Measurements from ENCODE around the gene RPL7A. TPM values are rescaled to one million over a fixed set of nuclear protein-coding genes. Genes with fewer than 3 reads are reported as not detected.
"Not testable (repeated sequence)": the region's sequence is repeated elsewhere in the genome, so short reads cannot be mapped to it uniquely, and the experiment has no call there.

The RPL7A gene
- total RNA-seq, 1 experiment from 2014 or later: 2,948 TPM

DNA sequence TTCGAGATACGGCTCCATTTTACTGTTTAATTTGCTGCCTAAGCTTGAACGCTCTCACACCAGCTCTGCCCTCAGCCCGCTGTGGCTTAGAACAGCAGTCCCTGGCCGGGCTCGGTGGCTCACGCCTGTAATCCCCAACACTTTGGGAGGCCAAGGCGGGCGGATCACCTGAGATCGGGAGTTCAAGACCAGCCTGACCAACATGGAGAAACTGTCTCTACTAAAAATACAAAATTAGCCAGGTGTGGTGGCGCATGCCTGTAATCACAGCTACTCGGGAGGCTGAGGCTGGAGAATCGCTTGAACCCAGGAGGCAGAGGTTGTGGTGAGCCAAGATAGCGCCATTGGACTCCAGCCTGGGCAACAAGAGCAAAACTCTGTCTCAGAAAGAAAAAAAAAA, 29.3 kb downstream of the RPL7A start:
- H3K36me3 ChIP-seq (replicated peaks; ENCODE audit: control insufficient read depth, insufficient read depth, low read length); H3K4me3 ChIP-seq (ENCODE audit: insufficient read depth, low read depth, low read length); DNase-seq: not testable (repeated sequence)
- H3K27me3 ChIP-seq (ENCODE audit: control insufficient read depth, insufficient read depth, low read length): peaks cover 11% of the 10 kb centered on the region

DNA sequence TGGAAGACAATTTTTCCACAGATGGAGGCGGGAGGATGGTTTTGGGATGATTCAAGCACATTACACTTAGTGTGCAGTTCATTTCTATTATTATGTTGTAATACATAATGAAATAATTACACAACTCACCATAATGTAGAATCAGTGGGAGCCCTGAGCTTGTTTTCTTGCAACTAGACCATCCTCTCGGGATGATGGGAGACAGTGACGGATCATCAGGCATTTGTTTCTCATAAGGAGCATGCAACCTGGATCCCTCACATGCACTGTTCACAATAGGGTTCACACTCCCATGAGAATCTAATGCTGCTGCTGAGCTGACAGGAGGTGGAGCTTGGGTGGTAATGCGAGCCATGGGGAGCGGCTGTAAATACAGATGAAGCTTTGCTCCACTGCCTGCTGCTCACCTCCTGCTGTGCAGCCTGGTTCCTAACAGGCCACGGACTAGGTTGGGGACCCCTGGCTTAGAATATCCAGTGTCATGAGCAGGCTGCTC, 29.8 kb downstream of the RPL7A start:
- no peak for DNase-seq
- peaks cover 1% of the 10 kb centered on the region; the same call in 1 of the 2 replicates for H3K36me3 ChIP-seq (replicated peaks; ENCODE audit: control insufficient read depth, insufficient read depth, low read length)
- no peak overlapping the region for H3K4me3 ChIP-seq (ENCODE audit: insufficient read depth, low read depth, low read length)
- H3K27me3 ChIP-seq (ENCODE audit: control insufficient read depth, insufficient read depth, low read length): peaks cover 11% of the 10 kb centered on the region

DNA sequence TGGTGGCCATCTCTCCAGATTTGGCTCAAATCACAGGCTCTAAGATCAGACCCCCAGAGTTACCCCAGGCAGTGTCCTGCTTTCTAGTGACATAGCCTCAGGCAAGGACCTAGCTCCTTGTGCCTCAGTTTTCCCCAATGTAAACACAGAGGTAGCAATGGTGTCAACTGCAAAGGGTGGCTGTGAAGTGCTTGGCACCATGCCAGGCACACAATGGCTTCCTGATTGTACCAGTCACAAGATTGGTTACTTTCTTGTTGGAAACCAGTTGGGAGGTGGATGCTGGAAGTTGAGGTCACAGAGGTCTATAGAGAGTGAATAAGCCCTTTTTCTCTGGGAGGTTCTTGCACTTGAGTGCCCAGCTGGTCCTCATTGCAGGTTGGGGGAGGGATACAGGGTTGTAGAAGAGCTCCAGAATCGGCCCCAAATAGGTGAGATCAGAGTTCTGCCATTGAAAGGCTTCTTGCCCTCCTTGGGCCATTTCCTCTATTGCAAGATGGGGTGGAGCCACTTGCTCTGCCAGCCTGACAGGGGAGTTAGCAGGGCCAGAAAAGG, 30.5 kb downstream of the RPL7A start:
- peaks cover 11% of the 10 kb centered on the region for H3K27me3 ChIP-seq (ENCODE audit: control insufficient read depth, insufficient read depth, low read length)
- no peak overlapping the region for H3K4me3 ChIP-seq (ENCODE audit: insufficient read depth, low read depth, low read length)
- DNase-seq: no peak
- peaks cover 1% of the 10 kb centered on the region; the same call in 1 of the 2 replicates for H3K36me3 ChIP-seq (replicated peaks; ENCODE audit: control insufficient read depth, insufficient read depth, low read length)

DNA sequence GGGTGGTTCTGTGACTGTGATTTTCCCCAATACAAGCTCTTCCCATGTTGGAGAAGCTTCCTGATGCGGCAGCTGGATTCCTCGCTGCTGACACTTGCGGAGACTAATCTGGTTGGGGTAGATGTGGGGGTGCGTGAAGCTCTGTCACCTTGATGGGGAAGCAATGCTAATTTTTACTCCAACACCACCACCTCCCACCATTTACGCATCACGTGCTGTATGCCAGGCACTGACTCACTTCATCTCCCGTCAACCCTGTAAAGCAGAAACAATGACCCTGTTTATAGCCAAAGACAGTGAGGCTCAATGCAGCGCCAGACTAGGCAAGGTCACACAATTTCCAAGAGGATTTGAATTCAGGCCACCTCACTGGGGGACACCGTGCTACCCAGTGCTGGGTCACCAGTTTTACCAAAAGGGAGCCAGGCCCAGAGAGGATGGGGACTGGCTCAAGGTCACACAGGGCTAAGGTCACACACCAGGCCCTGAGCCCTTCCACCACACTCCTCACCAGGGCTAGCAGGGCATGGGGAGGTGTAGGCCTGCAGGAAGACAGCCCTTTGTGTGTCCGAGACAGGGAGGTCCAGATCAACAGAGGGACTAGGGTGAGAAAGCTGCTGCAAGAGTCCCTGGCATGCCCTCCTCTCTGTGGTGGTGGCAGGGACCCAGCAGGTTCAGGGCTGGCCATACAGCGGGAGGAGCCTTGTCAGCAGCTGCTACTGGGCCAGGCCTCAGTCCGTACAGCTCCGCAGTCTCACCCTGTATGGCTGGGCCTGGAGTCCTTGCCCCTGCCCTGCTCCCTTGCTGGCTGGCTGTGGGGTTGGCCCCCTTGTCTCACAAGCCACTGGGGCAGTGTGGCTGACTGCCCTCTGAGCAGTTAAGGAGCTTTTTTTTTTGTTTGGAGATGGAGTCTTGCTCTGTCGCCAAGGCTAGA, 31.4 kb downstream of the RPL7A start:
- DNase-seq: no peak
- Histone ChIP-seq H3K27me3 (ENCODE audit: control insufficient read depth, insufficient read depth, low read length) (peaks cover 11% of the 10 kb centered on the region), H3K36me3 (replicated peaks; ENCODE audit: control insufficient read depth, insufficient read depth, low read length) (no peaks in the 10 kb centered on the region), H3K4me3 (ENCODE audit: insufficient read depth, low read depth, low read length) (no peak overlapping the region)

DNA sequence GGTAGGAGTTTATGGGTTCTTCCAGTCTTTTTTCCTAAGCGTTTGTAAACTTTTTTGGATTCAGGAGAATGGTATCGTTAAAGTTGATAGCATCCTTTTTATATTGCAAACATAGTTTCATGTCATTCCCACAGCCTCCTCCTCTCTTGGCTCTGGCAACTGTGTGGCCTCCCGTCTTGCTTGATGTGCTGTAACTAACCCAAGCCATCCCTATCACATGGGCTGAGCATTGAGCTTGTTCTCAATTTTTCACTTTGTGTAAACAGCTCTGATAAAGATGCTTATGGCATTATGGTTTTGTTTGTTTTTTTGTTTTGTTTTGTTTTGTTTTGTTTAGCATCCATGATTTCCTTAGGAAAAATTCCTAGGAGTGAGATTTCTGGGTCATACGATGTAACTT, 32.7 kb downstream of the RPL7A start:
- Histone ChIP-seq H3K4me3 (ENCODE audit: insufficient read depth, low read depth, low read length) (no peak overlapping the region), H3K36me3 (replicated peaks; ENCODE audit: control insufficient read depth, insufficient read depth, low read length) (no peaks in the 10 kb centered on the region), H3K27me3 (ENCODE audit: control insufficient read depth, insufficient read depth, low read length) (peaks cover 11% of the 10 kb centered on the region)
- no peak for DNase-seq

DNA sequence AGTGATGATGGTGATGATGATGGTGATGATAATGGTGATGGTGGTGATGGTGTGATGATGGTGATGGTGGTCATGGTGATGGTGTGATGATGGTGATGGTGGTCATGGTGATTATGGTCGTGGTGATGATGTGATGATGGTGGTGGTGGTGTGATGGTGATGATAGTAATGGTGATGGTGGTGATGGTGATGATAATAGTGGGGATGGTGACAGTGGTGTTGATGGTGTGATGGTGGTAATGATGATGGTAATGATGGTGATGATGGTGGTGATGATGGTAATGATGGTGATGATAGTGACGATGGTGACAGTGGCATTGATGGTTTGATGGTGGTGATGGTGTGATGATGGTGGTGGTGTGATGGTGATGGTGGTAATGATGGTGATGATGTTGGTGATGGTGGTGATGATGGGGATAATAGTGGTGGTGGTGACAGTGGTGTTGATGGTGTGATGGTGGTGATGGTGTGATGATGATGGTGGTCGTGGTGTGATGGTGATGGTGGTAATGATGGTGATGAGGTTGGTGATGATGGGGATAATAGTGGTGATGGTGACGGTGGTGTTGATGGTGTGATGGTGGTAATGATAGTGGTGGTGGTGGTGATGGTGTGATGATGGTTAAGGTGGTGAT, 34.6 kb downstream of the RPL7A start:
- no peak for DNase-seq
- Histone ChIP-seq H3K27me3 (ENCODE audit: control insufficient read depth, insufficient read depth, low read length) (peaks cover 5% of the 10 kb centered on the region), H3K4me3 (ENCODE audit: insufficient read depth, low read depth, low read length) (no peak overlapping the region), H3K36me3 (replicated peaks; ENCODE audit: control insufficient read depth, insufficient read depth, low read length) (no peaks in the 10 kb centered on the region)

DNA sequence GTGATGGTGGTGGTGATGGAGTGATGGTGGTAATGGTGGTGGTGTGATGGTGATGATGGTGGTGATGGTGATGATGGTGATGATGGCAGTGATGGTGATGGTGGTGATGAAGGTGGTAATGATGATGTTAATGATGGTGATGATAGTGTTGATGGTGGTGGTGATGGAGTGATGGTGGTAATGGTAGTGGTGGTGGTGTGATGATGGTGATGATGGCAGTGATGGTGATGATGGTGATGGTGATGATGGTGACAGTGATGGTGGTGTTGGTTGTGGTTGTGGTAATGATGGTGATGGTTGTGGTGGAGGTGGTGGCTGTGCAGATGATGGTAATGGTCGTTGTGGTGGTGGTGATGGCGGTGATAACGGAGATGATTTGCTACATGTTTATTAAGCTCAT, 35.4 kb downstream of the RPL7A start:
- Histone ChIP-seq H3K4me3 (ENCODE audit: insufficient read depth, low read depth, low read length) (no peak overlapping the region), H3K27me3 (ENCODE audit: control insufficient read depth, insufficient read depth, low read length) (no peaks in the 10 kb centered on the region), H3K36me3 (replicated peaks; ENCODE audit: control insufficient read depth, insufficient read depth, low read length) (no peaks in the 10 kb centered on the region)
- no peak for DNase-seq

DNA sequence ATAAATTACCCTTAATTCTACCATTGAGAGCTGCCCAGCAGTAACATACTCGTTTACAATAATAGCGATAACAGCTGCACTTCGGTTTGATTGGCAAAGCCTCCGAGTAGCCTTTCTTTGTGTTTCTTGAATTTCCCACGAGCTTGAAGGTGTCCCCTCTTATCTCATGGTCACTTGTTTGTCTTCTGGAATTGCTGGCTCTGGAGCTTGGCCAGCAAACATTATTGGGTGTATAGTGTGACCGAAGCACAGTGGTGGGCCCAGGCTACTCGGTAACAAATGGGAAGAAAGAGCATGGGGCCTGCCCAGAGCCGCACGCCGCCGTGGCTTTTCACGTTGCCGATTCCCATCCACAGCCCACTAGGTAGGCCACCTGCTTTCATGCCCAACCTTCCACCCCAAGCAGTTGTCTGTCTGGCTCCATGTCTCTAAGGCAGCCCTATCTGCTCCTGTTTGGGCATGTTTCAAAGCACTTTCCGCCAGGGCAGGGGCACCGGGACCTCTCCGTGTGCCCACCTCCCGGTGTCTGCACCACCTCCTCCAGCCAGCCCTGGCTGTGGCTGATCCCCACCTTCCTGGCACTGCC, 36.8 kb downstream of the RPL7A start:
- H3K4me3 ChIP-seq (ENCODE audit: insufficient read depth, low read depth, low read length): no peak overlapping the region
- DNase-seq: no peak
- H3K27me3 ChIP-seq (ENCODE audit: control insufficient read depth, insufficient read depth, low read length): no peaks in the 10 kb centered on the region
- H3K36me3 ChIP-seq (replicated peaks; ENCODE audit: control insufficient read depth, insufficient read depth, low read length): no peaks in the 10 kb centered on the region

DNA sequence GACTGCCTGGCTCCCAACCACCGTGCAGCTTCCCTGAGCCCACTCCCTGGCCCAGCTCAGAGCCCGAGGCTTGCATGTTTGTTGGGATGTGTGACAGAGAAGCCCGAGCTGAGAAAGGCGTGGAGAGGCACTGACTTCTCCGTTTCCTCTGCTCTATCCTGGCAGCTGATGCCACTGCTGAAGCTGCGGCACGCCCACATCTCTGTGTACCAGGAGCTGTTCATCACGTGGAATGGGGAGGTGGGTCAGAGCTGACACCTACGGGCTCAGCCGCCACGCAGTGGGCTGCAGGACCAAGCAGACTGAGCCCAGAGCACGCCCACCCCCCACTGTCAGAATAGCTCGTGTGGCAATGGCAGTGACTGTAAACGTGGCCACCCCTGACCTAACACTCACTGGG, 37.4 kb downstream of the RPL7A start:
- Histone ChIP-seq H3K27me3 (ENCODE audit: control insufficient read depth, insufficient read depth, low read length) (no peaks in the 10 kb centered on the region), H3K36me3 (replicated peaks; ENCODE audit: control insufficient read depth, insufficient read depth, low read length) (no peaks in the 10 kb centered on the region), H3K4me3 (ENCODE audit: insufficient read depth, low read depth, low read length) (no peak overlapping the region)
- no peak for DNase-seq

DNA sequence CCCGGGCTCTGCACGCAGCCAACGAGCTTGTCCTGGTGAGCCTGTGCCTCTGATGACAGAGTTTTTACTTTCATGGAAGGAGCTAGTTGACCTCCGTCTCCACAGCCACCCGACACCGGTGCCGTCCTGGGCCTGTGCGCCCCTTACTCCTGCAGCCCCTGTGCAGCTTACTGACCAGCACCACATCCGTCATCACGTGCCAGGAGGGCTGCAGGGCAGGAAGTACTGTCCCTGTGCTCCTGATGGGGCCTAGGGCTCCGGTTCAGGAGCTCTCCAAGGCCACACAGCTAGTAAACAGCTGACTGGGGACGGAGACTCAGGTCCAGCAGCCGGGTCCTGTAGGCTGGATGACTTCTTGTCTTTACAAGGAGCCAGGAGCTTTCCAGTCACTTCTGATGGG, 38.3 kb downstream of the RPL7A start:
- Histone ChIP-seq H3K36me3 (replicated peaks; ENCODE audit: control insufficient read depth, insufficient read depth, low read length) (no peaks in the 10 kb centered on the region), H3K4me3 (ENCODE audit: insufficient read depth, low read depth, low read length) (no peak overlapping the region), H3K27me3 (ENCODE audit: control insufficient read depth, insufficient read depth, low read length) (no peaks in the 10 kb centered on the region)
- peak; percentile 44 for DNase-seq

DNA sequence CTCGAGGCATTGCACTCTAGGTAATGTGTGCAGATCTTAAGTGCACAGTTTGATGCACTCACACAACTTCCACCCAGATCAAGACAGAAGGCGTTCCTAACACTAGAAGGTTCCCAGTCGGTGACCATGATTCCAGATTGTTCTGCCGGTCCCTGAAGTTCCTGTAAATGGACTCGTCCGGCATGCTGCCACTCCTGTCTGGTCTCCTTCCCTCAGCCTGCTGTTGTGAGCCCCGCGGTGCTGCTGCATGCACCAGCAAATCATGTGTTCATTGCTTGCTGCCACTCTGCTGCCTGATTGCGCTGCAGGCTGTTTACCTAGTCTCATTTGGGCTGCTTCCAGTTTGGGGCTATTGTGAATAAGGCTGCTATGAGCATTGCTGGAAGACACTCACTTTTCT, 39.7 kb downstream of the RPL7A start:
- Histone ChIP-seq H3K4me3 (ENCODE audit: insufficient read depth, low read depth, low read length) (no peak overlapping the region), H3K27me3 (ENCODE audit: control insufficient read depth, insufficient read depth, low read length) (no peaks in the 10 kb centered on the region), H3K36me3 (replicated peaks; ENCODE audit: control insufficient read depth, insufficient read depth, low read length) (no peaks in the 10 kb centered on the region)
- DNase-seq: no peak

DNA sequence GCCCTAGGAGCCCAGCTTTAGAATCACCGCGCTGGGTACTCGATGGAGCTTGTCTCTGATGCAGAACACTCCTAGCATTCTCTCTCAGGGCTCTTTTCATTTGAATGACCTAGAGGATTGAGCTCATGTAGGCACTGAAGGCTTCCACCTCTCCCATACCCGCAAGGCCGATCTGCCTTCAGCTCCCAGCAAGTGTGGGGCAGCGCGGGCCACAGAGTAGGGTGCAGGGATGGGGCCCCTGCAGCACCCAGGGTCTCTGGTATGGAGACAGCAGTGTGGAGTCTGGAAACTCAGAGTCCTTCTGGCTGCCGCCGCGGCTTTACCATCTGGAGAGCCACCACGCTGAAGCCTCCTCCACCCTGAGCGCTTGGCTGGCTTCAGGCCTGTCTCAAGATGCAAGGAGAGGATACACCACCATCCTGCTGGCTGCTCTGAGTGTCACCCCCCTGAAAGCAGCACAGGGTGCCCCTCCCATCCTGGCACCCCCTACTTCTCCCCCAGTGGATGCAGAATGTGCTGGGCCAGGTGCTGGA, 41.1 kb downstream of the RPL7A start:
- peak; percentile 40 for DNase-seq
- Histone ChIP-seq H3K27me3 (ENCODE audit: control insufficient read depth, insufficient read depth, low read length) (no peaks in the 10 kb centered on the region), H3K36me3 (replicated peaks; ENCODE audit: control insufficient read depth, insufficient read depth, low read length) (no peaks in the 10 kb centered on the region)

DNA sequence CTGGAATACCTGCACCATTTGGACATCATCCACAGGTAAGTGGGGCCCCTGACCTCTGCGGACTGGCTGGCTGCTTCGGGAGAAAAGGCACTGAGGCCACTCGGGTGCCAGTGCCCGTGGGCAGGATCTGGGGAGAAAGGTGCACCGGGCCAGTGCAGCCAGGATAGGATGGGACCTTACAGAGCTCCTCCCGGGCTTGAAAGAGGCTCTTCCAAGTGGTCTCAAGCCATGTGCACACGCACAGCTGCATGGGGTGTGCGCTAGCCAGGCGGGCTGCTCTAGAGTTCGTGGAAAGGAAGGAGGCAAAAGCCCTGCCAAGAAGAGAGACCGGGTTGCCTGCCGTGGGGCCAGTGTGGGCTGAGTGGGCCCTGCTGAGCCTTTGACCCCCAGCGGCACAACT, 41.5 kb downstream of the RPL7A start:
- peak; percentile 42 for DNase-seq
- Histone ChIP-seq H3K4me3 (ENCODE audit: insufficient read depth, low read depth, low read length) (no peak overlapping the region), H3K36me3 (replicated peaks; ENCODE audit: control insufficient read depth, insufficient read depth, low read length) (no peaks in the 10 kb centered on the region), H3K27me3 (ENCODE audit: control insufficient read depth, insufficient read depth, low read length) (no peaks in the 10 kb centered on the region)

More for the DNA sequence above, 41.1 kb downstream of the RPL7A start:
- H3K4me3 ChIP-seq (ENCODE audit: insufficient read depth, low read depth, low read length): no peak overlapping the region

DNA sequence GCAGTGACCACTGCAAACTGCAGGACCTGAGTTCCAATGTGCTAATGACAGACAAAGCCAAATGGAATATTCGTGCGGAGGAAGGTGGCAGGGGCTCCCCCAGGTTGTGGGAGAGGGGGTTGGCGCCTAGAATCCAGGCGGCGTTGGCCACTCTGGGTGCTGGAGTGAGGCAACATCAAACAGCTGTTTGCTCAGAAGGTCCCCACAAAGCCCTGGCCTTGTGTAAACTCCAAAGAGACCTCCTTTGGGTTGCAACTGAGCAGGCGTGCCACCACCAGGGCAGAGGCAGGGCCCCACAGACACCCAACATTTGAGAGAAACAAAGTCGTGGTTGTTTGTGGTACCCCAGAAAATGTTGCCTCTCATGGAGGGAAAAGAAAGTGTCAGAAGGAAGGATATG, 42.7 kb downstream of the RPL7A start:
- DNase-seq: peak; percentile 41
- no peaks in the 10 kb centered on the region for H3K27me3 ChIP-seq (ENCODE audit: control insufficient read depth, insufficient read depth, low read length)
- H3K36me3 ChIP-seq (replicated peaks; ENCODE audit: control insufficient read depth, insufficient read depth, low read length): no peaks in the 10 kb centered on the region
- H3K4me3 ChIP-seq (ENCODE audit: insufficient read depth, low read depth, low read length): no peak overlapping the region

Data from H7 (cell line).